Adipose tissue (tissue), 3 donors: ENCODE results near the gene WDR62. TPM values are rescaled to one million over a fixed set of nuclear protein-coding genes. Genes with fewer than 3 reads are reported as not detected.
"Not testable (repeated sequence)": the region's sequence is repeated elsewhere in the genome, so short reads cannot be mapped to it uniquely, and the experiment has no call there.

ENCODE experiments used
- H3K27ac ChIP-seq: one replicate; pipeline ENCODE4 v1.5.1; 2013; ENCODE audit warnings: low read depth, low read length
- WGBS, 3 donors: extraction: QIAGEN DNeasy Blood & Tissue Kit; methylation state at CpG; one replicate each; pipeline ENCODE4 v1.1.7; 2013; 5-methylcytosine and 5-hydroxymethylcytosine counted together
- polyA plus RNA-seq, 3 donors: library from polyadenylated mRNA; stranded (reverse); fragments of 200-250 nt; gene quantifications; one replicate each; pipeline ENCODE4 v1.2.3, GENCODE V29; 2013
- donor health status: healthy with polysubstance abuse.
- donor health status: Bipolar disorder and iron deficiency.
- donor health status: healthy.

The WDR62 gene
- polyA plus RNA-seq, 3 donors: 0.20 to 0.79 (median 0.25) TPM

DNA sequence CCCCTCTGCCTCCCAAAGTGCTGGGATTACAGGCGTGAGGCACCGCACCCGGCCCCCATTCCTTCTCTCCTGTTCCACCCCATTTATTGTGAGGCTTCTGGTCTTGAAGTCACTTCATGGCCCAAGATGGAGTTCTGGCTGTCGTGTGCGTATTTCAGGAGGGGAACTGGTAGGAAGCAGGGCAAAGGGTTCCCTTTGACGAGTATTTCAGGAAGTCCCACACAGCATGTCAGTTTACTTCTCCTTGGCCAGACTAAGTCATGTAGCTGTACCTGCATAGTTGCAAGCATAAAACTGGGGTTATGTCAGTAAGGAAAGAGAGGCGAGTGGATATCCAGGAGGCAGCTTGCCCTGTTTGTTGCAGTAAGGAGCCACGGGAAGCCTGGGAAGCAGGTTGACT, 10.1 kb downstream of the WDR62 start:
- 82 to 94% (median 91%) methylated on average over 8 of the region's 8 CpGs for WGBS, 3 donors
- no peak overlapping the region for H3K27ac ChIP-seq

DNA sequence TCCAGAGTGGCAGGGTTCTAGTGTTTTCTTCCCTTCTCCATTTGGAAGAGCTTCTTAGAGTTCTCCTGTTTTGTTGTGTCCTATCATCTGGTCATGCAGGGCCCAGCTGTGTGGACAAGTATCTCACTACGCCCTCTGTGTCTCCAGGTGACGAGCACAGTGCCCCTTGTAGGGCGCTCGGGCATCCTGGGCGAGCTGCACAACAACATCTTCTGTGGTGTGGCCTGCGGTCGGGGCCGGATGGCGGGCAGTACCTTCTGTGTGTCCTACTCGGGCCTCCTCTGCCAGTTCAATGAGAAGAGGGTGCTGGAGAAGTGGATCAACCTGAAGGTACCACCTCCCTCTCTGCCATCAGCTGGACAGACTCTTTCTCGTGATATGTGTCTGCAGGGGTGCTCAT, 13.0 kb downstream of the WDR62 start:
- WGBS, 3 donors: 90 to 97% (median 94%) methylated on average over 11 of the region's 11 CpGs
- H3K27ac ChIP-seq: no peak overlapping the region

DNA sequence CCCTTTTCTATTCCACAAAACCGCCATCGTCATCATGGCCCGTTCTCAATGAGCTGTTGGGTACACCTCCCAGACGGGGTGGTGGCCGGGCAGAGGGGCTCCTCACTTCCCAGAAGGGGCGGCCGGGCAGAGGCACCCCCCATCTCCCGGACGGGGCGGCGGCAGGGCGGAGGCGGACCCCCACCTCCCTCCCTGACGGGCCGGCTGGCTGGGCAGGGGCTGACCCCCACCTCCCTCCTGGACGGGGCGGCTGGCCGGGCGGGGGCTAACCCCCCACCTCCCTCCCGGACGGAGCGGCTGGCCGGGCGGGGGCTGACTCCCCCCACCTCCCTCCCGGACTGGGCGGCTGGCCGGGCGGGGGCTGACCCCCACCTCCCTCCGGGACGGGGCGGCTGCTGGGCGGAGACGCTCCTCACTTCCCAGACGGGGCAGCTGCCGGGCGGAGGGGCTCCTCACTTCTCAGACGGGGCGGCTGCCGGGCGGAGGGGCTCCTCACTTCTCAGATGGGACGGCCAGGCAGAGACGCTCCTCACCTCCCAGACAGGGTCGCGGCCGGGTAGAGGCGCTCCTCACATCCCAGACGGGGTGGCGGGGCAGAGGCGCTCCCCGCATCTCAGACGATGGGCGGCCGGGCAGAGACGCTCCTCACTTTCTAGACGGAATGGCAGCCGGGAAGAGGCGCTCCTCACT, 14.3 kb downstream of the WDR62 start:
- WGBS, 3 donors: 96 to 99% (median 97%) methylated on average over 28 to 53 of the region's 57 CpGs
- not testable (repeated sequence) for H3K27ac ChIP-seq

DNA sequence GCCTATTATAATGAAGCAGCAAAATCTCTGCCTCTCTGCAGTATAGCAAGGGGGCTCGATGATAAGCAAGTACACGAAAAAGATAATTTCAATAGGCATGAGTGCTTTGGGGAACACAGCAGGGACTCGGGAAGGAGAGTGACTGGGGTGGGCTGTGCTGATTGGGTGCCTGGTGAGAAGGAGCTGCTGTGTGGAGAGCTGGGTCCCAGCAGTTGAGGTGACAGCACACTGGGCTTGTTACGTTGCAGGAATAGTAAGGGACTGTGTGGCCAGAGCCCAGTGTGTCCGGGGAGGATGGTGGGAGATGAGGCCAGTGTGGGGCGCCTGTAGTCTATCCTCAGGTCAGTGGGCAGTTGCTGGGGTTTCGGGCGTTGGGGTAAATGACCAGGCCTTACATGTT, 17.4 kb downstream of the WDR62 start:
- H3K27ac ChIP-seq: no peak overlapping the region
- WGBS, 3 donors: 88 to 98% (median 88%) methylated on average over 8 of the region's 8 CpGs

DNA sequence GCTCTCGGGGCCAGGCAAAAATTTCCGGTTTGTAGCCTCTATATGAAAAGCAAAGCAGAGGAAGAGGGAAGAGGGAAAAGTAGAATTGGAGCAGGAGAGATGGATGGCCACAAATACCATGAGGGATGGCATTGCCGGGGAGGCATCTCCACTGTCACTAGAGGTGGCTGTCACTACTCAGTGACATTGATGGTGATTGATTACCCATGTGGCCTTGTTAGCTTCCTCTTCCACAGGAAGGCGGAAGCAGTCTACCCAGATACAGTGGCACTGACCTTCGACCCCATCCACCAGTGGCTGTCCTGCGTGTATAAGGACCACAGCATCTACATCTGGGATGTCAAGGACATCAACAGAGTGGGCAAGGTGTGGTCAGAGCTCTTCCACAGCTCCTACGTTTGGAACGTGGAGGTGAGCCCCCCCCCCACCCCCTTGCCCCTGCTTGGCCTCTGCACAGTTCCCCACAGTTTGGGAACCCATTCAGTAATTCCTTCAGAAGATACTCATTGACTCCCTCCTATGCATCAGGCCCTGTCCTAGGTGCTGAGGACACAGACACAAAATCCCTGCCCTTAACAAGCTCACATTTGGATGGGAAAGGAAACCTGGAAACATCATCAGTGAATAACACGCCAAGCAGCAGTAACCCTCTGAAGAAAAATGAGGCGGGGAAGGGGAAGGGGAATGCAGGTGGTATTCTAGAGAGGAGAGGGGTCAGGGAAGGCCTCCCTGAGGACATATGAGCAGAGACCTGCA, 18.6 kb downstream of the WDR62 start:
- no peak overlapping the region for H3K27ac ChIP-seq
- WGBS, 3 donors: 78 to 91% (median 88%) methylated on average over 10 of the region's 10 CpGs

DNA sequence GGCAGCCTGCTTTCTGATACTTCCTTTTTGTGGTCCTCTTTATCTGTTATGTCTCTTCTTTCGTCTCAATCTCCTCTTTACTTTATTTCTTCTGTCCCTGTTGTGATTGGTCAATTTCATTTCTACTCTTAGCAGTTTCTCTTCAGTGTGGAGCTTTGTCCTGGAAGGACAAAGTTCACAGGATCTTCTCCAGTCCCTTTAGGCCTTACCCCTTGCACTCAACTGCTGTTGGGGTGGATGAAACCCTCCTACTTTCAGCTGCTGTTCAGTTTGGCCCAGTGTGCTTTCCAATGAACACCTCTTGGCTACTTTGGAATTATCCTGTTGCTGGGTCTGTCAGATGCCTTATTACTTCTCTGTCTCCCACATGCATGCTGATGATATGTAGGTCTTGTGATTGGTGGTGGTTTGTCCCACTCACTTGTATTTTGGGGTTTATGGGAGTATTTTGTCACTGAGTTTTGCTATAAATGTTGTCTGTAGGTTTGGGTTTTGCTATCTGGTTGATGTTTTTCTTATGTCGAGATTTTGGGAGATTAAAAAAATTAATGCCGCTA, 24.8 kb downstream of the WDR62 start:
- 95 to 99% (median 96%) methylated on average over 3 of the region's 3 CpGs for WGBS, 3 donors
- no peak overlapping the region for H3K27ac ChIP-seq

DNA sequence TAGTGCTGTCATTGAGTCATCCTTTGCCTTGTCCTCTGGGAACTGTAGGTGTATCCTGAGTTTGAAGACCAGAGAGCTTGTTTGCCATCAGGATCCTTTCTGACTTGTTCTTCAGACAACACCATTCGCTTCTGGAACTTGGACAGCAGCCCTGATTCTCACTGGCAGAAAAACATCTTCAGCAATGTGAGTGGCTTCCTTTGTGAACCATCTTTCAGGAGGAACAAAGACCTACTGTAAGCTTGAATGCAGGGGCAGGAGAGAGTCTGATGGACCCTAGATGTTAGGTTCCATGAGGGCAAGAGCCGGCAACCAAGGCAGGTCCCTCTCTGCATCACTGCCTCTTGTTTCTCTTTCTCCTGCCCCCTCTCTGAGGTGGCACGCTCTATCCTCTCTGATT, 26.7 kb downstream of the WDR62 start:
- WGBS, 3 donors: 93 to 97% (median 95%) methylated on average over 3 of the region's 3 CpGs
- no peak overlapping the region for H3K27ac ChIP-seq

DNA sequence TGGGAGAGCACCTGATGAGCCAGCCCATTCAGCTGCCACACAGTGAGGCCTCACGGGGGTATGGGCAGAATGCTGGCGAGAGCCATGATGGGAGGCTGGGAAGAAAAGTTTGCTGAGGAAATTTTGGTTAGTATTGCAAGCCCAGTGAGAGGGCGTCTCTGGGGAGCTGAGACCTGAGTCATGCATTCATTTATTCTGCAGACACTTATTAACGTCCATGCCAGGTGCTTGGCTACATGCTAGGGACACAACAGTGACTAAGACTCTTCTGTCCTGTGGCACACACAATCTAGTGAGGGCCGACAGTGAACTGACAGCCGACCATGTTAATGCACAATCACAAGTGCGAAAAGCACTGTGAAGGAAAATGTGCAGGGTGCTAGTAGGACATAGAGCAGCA, 27.2 kb downstream of the WDR62 start:
- 89 to 94% (median 93%) methylated on average over 7 of the region's 7 CpGs for WGBS, 3 donors
- H3K27ac ChIP-seq: no peak overlapping the region

DNA sequence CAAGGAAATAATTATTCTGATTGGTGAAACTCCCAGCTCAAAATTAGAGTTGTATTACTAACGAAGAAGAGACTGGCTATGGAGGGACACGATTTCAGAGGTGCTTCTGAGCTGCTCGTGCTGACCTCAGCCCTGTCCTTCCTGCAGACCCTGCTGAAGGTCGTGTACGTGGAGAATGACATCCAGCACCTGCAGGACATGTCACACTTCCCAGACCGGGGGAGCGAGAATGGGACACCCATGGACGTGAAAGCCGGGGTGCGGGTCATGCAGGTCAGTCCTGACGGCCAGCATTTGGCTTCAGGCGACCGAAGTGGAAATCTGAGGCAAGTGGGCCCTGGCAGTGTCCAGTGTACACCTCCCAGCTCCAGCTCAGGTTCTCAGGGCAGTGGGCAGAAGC, 28.2 kb downstream of the WDR62 start:
- no peak overlapping the region for H3K27ac ChIP-seq
- 84 to 98% (median 96%) methylated on average over 13 of the region's 13 CpGs for WGBS, 3 donors

DNA sequence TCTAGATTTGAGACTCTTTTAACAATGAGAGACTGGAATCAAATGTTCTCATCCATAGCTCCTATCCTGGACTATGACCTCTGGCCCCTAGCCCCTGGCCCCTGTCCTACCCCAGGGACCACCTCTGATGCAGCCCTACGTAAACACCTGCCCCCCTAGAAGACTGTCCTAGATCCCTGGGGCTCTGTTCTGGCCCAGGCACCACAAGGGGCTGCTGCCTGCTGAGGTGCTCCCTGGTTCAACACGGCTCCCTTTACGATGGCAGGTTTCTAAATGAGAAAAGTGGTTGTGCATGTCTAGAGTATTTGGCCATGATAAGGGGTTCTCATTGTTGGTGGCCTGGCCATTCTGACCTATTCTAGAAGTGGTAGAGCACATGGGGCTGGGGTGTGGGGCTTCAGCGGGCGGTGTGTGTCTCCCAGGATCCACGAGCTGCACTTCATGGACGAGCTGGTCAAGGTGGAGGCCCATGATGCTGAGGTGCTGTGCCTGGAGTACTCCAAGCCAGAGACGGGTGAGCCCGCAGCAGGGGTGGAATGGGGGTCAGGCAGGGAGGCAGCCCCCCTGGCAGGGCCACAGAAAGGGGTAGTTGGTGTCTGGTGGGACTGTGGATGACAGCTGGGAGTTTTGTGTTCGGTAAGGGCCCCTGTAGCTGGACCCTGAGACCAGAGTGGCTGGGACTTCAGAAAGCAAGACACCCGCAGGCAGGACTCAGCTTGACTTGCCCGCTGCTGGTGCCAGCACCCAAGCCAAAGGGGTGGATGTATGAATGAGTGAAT, 29.7 kb downstream of the WDR62 start:
- 92 to 96% (median 96%) methylated on average over 12 of the region's 12 CpGs for WGBS, 3 donors

DNA sequence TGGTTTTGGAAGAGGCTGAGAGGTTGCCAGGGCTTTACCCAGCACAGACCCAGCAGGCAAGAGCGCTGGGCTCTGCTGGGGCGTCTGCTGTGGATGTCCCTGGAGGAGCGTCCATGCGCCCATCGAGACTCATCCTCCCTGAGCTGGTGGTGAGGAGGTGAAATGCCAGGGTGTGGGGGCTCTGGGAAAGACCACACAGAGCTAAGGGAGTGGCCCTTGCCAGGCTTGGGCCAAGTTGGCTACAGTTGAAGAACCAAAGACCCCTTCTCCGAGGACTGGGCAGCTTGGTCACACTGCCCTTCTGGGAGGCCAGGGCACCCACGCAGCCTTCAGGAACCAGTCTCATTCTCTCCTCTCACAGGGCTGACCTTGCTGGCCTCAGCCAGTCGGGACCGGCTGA, 31.6 kb downstream of the WDR62 start:
- WGBS, 3 donors: 98 to 99% (median 98%) methylated on average over 8 to 9 of the region's 9 CpGs
- H3K27ac ChIP-seq: no peak overlapping the region

More for the DNA sequence above, 29.7 kb downstream of the WDR62 start:
- H3K27ac ChIP-seq: no peak overlapping the region

DNA sequence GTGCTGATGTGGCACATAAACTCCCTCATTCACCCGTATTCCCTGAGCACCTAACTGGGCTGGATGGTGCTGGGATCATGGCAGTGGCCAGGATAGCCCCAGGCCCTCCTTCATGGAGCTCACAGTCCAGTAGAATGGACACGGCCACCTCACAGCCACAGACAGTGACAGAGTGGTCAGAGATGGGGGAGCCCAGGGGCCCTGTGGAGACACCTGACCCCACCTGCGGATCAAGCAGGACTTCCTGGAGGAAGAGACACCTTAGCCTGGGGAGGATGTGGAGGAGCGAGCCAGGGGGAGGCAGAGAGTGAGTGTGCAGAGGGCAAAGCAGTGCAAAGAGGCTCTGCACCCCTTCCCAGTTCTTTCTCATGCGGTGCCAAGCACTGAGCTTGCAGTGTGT, 35.1 kb downstream of the WDR62 start:
- 95 to 99% (median 96%) methylated on average over 5 of the region's 5 CpGs for WGBS, 3 donors
- H3K27ac ChIP-seq: no peak overlapping the region

DNA sequence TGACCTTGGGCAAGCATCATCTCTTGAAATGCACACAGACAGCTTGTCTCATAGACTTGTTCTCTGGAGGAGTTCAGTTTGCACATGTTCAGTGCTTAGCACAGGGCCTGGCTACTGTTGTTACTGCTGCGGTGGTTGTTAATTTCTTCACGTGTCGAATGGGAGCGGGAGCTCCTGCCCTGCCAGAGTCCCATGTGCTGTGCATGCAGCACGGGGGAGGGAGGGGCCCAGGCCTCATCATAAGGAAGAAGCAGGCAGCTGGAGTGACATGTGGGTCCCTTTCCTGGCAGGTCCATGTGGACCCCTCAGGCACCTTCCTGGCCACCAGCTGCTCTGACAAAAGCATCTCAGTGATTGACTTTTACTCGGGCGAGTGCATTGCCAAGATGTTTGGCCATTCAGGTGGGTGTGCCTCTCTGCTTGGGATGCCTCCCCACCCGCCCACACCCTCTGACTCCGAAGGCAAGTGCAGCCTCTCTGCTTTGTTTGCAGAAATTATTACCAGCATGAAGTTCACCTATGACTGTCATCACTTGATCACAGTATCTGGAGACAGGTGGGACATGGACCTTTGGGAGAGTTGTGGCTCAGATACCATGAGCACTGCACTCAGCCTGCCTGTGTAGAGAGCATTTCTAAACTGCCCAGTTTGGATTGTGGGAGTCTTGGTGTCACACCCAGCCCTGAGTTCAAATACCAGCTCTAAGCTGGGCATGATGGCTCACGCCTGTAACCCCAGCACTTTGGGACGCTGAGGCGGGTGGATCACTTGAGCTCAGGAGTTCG, 36.4 kb downstream of the WDR62 start:
- 80 to 92% (median 86%) methylated on average over 13 of the region's 13 CpGs for WGBS, 3 donors
- H3K27ac ChIP-seq: no peak overlapping the region

DNA sequence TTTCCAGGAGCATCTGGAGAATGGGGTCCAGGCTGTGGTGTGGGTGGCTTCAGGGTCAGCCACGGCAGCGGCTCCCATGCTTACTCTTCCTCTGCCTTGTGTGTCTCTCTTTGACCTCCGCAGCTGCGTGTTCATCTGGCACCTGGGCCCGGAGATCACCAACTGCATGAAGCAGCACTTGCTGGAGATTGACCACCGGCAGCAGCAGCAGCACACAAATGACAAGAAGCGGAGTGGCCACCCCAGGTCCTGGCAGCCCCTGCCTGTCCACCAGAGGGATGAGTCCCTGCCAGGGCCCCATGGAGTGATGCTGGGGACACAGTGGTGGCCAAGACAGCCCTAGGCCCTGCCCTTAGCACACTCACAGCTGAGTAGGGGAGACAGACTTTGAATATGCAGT, 37.9 kb downstream of the WDR62 start:
- no peak overlapping the region for H3K27ac ChIP-seq
- 92 to 98% (median 98%) methylated on average over 7 of the region's 7 CpGs for WGBS, 3 donors

DNA sequence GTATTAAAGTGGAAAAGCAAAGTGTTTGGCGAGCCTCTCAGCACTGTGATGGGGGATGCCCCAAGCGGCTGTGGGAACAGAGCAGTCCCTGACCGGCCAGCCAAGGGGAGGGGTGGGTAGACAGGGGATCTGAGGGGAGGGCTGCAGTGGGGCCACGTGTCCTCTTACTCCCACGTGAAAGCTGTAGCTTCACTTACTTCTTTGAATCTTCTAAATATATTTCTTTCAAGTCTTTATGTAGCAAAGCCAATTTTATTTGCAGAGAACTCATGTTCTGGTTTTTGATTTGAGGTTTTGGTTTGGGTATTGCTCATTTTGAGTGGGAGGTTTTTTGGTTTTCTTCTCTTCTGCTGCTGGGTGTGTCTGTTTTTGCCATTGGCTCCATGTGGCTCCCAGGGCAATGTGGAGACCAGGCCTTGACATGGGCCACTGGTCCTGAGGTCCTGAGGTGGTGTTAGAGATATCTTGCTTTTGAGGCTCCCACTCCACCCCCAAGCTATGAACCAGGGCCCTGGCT, 38.5 kb downstream of the WDR62 start:
- no peak overlapping the region for H3K27ac ChIP-seq
- WGBS, 3 donors: 89 to 90% (median 89%) methylated on average over 5 of the region's 5 CpGs

DNA sequence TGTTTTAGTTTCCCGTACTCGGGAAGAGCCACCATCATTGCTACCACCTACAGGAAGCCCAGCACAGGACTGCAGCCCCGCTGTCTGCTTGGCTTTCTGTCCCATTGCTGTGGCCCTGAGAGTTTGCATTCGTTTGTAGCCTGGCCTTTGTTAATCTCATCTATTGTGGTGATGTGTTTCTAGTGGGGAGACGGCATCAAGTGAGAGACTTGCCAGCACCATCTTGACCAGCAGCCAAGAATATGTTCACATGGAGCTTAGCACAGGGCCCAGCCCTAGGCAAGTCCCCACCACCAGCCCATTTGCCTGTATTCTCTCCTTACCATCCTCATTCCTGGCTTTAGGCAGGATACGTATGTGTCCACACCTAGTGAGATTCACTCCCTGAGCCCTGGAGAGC, 39.0 kb downstream of the WDR62 start:
- H3K27ac ChIP-seq: no peak overlapping the region
- 62 to 92% (median 71%) methylated on average over 6 of the region's 6 CpGs for WGBS, 3 donors

DNA sequence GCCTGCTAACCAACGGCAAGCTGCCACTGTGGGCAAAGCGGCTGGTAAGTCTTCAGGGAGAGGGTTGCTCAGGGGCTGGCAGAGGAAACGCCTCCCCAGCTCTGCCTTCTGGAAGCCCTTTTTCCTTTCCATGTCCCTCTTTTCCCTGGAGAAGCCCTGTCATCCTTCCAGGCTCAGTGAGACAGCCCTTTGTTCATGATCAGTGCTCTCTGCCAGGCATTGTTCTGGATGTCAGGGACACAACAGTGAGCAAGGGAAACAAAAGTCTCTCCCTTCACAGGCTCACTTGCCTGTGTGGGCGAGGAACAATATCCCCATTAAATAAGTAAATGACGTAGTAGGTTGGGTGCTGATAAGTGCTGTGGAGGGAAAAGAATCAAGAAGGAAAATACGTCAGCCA, 42.3 kb downstream of the WDR62 start:
- WGBS, 3 donors: 80 to 89% (median 85%) methylated on average over 6 of the region's 6 CpGs
- H3K27ac ChIP-seq: no peak overlapping the region

DNA sequence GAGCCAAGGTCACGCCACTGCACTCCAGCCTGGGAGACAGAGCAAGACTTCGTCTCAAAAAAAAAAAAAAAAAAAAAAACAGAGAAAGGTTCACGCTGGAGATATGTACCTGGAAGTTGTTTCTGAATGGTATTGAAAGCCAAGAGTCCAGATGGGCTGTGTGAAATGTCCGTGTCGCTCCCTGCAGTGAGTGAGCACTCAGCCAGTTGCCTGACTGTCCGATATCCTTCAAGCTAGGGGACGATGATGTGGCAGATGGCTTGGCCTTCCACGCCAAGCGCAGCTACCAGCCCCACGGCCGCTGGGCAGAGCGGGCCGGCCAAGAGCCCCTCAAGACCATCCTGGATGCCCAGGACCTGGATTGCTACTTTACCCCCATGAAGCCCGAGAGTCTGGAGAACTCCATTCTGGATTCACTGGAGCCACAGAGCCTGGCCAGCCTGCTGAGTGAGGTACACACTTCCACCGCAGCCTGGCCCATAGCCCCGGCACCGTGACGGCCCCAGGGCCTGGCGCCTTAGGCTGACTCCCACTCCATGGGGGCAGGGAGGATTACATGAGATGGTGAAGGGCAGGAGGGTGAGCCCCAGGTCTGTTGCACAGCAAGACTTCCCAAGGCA, 44.6 kb downstream of the WDR62 start:
- 90 to 95% (median 90%) methylated on average over 18 to 19 of the region's 19 CpGs for WGBS, 3 donors
- H3K27ac ChIP-seq: no peak overlapping the region
